ENCODE data around the gene CACNA2D3.

DNA sequence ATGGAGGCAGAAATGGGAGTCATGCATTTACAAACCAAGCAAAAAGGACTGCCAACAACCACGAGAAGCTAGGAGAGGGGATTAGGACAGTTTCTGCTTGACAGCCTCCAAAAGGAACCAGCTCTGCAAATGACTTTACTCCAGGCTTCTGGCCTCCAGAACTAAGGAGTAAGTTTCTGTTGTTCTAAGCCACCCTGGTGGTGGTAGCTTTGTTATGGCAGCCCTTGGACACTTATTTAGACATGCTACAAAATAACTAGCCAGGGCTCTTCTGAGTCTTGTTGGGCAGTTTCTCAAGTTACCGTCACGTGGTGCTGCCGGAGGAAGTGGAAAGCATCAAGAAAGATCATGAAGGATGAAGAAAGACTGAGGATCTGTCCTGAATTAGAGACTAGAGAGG lies 419.0 kb downstream of the CACNA2D3 start:
- TF ChIP-seq, protein P1, sequence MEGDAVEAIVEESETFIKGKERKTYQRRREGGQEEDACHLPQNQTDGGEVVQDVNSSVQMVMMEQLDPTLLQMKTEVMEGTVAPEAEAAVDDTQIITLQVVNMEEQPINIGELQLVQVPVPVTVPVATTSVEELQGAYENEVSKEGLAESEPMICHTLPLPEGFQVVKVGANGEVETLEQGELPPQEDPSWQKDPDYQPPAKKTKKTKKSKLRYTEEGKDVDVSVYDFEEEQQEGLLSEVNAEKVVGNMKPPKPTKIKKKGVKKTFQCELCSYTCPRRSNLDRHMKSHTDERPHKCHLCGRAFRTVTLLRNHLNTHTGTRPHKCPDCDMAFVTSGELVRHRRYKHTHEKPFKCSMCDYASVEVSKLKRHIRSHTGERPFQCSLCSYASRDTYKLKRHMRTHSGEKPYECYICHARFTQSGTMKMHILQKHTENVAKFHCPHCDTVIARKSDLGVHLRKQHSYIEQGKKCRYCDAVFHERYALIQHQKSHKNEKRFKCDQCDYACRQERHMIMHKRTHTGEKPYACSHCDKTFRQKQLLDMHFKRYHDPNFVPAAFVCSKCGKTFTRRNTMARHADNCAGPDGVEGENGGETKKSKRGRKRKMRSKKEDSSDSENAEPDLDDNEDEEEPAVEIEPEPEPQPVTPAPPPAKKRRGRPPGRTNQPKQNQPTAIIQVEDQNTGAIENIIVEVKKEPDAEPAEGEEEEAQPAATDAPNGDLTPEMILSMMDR (IDR thresholded peaks at IDR 0.05; ENCODE audit: low read depth, low read length, missing input control), result no peak
- TF ChIP-seq TAF1 (conservative IDR thresholded peaks at IDR 0.05) (no peak), JUND (IDR thresholded peaks at IDR 0.05) (no peak), YY1 (IDR thresholded peaks at IDR 0.05) (no peak), FOXA2 (IDR thresholded peaks at IDR 0.05) (no peak), RAD21 (IDR thresholded peaks at IDR 0.05) (no peak), SP1 (IDR thresholded peaks at IDR 0.05) (no peak), HNF4A (conservative IDR thresholded peaks at IDR 0.05) (no peak), NR2F2 (IDR thresholded peaks at IDR 0.05) (no peak), HNF4G (IDR thresholded peaks at IDR 0.05) (no peak)
- TF ChIP-seq, protein P2, sequence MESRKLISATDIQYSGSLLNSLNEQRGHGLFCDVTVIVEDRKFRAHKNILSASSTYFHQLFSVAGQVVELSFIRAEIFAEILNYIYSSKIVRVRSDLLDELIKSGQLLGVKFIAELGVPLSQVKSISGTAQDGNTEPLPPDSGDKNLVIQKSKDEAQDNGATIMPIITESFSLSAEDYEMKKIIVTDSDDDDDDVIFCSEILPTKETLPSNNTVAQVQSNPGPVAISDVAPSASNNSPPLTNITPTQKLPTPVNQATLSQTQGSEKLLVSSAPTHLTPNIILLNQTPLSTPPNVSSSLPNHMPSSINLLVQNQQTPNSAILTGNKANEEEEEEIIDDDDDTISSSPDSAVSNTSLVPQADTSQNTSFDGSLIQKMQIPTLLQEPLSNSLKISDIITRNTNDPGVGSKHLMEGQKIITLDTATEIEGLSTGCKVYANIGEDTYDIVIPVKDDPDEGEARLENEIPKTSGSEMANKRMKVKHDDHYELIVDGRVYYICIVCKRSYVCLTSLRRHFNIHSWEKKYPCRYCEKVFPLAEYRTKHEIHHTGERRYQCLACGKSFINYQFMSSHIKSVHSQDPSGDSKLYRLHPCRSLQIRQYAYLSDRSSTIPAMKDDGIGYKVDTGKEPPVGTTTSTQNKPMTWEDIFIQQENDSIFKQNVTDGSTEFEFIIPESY (IDR thresholded peaks at IDR 0.05), result no peak
- TF ChIP-seq, protein P3, sequence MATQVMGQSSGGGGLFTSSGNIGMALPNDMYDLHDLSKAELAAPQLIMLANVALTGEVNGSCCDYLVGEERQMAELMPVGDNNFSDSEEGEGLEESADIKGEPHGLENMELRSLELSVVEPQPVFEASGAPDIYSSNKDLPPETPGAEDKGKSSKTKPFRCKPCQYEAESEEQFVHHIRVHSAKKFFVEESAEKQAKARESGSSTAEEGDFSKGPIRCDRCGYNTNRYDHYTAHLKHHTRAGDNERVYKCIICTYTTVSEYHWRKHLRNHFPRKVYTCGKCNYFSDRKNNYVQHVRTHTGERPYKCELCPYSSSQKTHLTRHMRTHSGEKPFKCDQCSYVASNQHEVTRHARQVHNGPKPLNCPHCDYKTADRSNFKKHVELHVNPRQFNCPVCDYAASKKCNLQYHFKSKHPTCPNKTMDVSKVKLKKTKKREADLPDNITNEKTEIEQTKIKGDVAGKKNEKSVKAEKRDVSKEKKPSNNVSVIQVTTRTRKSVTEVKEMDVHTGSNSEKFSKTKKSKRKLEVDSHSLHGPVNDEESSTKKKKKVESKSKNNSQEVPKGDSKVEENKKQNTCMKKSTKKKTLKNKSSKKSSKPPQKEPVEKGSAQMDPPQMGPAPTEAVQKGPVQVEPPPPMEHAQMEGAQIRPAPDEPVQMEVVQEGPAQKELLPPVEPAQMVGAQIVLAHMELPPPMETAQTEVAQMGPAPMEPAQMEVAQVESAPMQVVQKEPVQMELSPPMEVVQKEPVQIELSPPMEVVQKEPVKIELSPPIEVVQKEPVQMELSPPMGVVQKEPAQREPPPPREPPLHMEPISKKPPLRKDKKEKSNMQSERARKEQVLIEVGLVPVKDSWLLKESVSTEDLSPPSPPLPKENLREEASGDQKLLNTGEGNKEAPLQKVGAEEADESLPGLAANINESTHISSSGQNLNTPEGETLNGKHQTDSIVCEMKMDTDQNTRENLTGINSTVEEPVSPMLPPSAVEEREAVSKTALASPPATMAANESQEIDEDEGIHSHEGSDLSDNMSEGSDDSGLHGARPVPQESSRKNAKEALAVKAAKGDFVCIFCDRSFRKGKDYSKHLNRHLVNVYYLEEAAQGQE (IDR thresholded peaks at IDR 0.05), result no peak
- TF ChIP-seq, protein P4, sequence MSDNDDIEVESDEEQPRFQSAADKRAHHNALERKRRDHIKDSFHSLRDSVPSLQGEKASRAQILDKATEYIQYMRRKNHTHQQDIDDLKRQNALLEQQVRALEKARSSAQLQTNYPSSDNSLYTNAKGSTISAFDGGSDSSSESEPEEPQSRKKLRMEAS (IDR thresholded peaks at IDR 0.05), result no peak
